Activated CD8-positive, alpha-beta memory T cell treated with anti-CD3 and anti-CD28 coated beads, Interleukin-2, amount 50 U/mL, for 4 hours (primary cell): Measurements from ENCODE around the gene OTX1.

ENCODE experiments used
- DNase-seq: peaks from one replicate; pipeline ENCODE4 v3.0.0-alpha.2; 2020

Gene OTX1

GRCh38 chr2:63047321-63048279, 3.0 kb upstream of the OTX1 start:
- peak; percentile 15 for DNase-seq

GRCh38 chr2:63048367-63049171, 2.1 kb upstream of the OTX1 start:
- no peak for DNase-seq

DNA sequence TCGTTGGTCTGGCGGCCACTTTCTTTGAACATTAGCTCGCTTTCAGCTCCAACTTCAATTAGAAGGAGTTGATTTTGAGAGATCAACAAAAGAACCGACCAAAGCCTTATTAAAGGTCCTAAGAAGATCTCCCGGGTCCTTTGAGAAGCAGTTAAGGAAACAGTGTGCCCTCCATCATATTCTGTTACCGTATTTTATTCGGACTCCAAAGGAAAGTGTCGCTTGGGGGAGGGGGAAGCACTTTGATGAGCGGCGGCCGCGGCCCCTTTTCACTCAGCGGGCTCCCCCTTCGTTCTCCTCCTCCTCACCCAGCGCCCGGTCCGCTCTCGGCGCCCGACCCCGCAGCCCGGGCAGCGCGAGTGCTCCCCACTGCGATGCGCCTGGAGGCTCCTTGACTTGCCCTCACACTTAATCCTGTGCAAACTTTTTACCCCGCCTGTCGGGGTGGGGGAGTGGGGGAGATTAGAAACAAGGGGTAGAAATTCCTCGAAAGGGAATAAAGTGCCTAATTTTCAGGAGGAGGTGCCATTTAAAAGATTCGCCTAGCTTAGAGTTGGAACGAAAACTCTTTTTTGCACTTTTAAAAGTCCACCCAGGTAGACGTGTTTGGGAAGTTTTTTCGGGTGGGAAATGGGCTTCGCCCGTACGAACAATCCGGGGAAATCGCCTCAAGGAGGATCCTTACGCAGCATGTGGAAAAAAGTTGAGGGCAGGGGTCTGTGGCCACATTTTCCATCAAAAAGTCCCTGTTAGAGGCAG, 1.2 kb upstream of the OTX1 start:
- DNase-seq, result no peak

GRCh38 chr2:63049970-63050333, 678 bp upstream of the OTX1 start:
- no peak for DNase-seq

GRCh38 chr2:63051042-63051794, 588 bp downstream of the OTX1 start:
- no peak for DNase-seq

DNA sequence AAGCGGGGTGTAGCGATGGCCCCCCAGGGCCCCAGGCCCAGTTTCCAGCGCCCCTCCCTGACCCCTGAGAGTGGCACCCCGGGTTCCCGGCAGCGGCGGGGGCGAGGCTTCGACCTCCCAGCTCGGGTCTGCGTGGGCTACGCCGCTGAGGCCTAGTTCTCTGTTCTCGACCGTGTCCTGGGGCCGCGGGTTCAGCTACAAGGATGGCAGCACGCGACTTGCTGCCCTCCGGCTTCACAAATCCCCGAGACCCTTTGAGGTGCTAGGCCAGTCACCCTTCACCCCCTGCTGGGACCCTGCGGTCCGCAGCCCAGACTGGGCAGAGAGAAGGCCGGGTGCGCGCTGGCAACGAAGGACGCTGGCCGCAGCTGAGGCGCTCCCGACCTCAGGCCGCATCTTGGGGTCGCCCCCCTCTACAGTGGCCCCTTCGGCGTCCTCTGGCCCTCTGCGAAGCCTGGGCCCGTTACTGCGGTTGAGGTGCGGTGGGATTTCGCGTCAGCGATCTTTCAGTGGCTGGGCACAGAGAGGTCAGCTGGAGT, 1.2 kb downstream of the OTX1 start:
- DNase-seq, result no peak

DNA sequence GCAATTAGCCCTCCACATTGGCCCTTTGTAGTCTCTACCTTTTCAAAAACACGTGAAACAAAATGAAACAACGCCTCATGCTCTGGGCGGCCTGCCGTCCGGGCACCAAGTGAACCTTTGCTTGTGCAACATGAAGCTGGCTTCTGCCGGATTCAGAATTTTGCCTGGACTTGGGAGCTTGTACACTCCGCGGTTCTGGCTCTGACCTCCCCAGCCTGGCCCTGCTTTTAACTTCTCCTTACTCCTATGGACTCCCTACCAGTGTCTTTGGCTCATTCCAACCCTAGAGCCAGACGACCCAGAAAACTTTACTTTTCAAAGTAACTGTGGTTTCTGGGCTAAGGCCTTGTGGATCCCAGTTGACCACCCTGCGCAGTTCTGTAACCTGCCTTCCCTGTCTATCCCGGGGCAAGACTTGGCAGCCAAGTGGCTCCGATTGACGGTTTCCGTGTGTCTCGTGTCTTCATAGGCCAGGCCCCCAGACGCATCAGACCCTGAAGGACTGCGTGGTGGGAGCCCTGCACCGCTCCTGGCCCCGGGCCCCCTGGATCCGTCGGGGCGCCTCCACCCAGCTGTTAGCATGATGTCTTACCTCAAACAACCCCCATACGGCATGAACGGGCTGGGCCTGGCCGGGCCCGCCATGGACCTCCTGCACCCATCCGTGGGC, 1.9 kb downstream of the OTX1 start:
- DNase-seq, result no peak

- no peak for DNase-seq
Measured at GRCh38 chr2:63053081-63053888, 2.7 kb downstream of the OTX1 start.

- no peak for DNase-seq
Measured at GRCh38 chr2:63053889-63054602, 3.4 kb downstream of the OTX1 start.

- DNase-seq, result no peak
Measured at GRCh38 chr2:63054841-63055225, 4.2 kb downstream of the OTX1 start.

DNA sequence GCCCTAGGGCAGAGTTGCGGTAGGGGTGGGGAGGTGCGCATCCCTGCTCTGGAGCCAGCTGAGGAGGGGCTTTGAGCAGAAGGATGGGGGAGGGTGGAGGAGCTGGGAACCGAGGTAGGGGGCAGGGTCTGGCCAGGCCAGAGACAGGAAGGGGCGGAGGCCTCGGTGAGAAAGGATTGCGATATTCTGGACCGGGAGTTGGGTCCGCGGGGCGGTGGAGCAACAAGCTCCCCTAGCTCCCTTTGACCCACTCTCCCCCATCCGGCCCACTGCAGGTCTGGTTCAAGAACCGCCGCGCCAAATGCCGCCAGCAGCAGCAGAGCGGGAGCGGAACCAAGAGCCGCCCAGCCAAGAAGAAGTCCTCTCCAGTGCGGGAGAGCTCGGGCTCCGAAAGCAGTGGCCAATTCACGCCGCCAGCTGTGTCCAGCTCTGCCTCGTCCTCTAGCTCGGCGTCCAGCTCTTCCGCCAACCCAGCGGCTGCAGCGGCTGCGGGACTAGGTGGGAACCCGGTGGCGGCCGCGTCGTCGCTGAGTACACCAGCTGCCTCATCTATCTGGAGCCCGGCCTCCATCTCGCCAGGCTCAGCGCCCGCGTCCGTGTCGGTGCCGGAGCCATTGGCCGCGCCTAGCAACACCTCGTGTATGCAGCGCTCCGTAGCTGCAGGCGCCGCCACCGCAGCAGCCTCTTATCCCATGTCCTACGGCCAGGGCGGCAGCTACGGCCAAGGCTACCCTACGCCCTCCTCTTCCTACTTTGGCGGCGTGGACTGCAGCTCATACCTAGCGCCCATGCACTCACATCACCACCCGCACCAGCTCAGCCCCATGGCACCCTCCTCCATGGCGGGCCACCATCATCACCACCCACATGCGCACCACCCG, 4.8 kb downstream of the OTX1 start:
- DNase-seq, result no peak

DNA sequence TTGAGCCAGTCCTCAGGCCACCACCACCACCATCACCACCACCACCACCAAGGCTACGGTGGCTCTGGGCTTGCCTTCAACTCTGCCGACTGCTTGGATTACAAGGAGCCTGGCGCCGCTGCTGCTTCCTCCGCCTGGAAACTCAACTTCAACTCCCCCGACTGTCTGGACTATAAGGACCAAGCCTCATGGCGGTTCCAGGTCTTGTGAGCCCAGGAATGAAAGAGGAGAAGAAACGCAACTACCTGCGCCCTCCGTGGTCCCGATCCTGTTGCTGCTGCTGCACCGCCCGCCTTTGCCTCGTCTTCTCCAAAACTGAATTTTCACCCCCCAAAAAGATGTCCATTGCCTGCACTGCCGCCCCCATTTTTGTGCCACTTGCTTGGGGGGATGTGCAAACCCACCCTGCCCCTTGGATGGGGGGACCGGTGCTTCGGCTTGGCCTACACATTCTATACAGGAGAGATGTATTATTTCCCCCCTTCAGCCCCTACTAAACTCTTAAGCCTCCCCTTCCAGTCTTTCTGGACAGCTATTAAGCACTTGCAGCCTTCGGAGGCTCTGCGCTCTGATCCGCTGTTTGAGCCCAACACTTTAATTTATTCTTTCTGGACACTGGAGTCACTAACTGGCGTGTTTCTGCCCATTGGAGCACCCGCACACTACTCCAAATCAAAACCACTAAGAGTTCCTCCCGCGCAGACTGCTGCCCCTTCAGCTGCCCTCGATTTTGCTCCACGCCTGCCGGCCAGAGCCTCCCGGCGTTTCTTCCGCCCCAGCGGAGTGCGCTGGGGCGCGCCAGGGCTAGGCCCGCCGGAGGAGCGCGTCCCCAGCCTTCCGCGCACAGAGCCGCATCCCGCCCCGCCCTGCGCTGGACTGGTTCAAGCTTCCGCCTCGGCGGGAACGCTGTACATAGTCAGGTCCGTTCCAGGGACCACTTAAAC, 5.7 kb downstream of the OTX1 start:
- DNase-seq, result no peak

DNA sequence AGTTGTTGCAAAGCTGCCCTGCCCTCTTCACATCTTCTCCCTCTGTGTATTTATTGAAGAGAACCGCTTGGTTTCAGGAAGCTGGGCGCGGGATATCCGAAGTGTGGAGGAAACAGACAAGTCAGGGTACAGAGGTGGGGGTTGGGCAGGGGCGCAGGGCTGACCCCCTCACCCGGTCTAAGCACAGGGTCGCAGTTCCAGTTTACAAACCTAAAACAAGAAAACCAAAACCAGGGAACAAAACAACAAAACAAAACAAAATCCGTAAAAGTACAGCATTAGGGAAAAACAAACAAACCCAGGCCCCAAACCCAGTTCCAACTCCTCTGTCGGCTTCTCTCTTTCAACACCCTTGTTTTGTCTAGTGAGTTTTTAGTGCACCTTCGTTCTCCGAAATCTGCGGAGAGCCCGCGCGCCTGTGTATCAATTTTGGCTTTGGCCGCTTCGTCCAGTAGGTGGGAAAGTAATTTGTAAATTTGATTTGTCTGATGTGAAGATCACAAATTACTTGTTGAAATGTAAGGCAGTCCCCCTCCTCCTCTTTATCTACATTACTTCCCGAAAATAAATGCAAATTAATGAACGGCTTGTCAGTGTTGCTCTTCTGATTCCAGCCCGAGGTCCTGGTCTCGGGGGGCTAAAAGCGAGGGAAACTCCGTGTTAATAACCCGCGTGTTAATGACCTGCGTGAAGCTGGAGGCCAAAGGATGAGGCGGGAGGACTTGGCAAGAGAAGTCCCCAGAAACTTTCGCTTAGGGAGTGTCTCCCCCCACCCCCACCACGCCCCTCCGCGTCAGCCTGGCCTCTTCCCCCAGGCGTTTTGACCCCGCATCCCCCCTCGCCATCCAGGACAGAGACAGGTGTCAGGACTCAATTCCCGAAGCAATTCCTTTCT, 6.9 kb downstream of the OTX1 start:
- DNase-seq, result no peak

DNA sequence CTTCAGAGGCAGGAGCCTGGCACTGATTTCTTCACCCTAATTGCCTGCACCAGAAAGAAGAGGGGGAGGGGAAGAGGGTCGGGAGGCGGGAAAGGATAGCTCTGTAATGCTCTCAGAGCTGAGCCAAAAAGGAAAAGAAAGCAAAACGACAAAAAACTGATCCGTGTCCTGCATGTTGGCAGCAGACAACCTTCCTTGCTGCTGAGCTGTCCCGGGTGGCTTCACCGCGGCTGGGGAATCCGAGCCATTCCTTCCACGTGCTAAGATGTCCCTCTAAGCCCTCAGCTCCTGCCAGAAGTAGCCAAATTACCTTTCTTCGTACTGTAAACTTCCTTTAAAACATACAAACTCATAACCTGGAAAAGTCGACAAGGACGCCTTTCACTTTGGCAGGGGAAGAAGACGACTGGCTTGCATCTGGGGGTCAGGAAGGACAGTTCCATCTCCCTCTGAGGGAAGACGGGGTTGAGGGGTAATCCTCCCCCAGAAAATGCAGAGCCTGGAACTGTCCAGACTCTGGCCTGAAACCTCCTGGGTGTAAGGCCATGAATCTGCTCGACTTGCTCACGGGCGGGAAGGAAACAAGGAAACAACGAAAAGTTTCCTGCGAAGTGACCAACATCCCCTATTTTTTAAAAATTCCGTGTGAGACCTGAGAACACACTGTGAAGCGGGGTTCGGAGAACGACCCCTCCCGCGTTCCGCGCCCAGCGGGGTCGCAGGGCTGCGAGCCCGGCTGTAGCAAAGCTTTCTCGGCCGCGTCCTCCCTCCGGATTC, 7.7 kb downstream of the OTX1 start:
- DNase-seq, result no peak

- DNase-seq, result no peak
Measured at GRCh38 chr2:63058921-63059792, 8.5 kb downstream of the OTX1 start.
